Choroid plexus epithelial cell (primary cell): Measurements from ENCODE around the gene IL27RA.

Experiments
- DNase-seq: peaks from one replicate; pipeline ENCODE4 v3.0.0-alpha.2; 2010; ENCODE audit warnings: low read depth
- H3K4me3 ChIP-seq: 2 replicates; pipeline ENCODE4 v1.5.1; 2011; ENCODE audit warnings: low read depth, mild to moderate bottlenecking, control low read depth, low read length, moderate library complexity
- TF ChIP-seq, protein P1 (sequence below): conservative IDR thresholded peaks from 2 replicates; pipeline ENCODE4 v1.5.1; 2011; ENCODE audit warnings: low read depth, mild to moderate bottlenecking, control low read depth, inconsistent platforms, low read length, moderate library complexity

Gene IL27RA

DNA sequence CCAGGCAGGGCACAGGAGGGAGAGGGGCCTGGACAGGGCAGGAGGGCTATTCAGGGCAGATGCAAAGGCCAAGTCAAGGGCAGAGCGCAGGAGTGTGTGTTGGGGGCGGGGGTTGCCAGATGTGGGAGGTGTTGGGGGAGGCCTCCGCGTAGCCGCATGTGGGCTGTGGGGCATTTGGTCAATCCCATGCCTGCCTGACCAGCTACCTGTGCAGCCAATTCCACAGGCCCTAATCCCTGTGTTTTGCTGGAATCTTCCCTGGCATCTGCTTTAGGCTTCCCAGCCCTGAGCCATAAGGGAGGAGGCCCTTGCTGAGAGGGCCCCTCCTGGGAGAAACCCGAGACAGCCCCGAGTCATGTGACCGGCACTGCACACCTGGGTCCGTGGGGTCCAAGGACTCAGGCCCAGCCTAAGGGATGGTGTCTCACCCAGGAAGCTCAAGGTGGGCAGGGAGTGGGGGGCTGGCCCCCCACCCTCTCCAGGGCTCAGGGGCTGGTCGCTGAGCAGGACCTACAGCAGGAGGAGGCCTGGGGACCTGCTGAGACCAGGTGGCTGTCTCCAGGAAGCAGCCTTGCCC lies 45.7 kb upstream of the IL27RA start:
- no peak for DNase-seq

DNA sequence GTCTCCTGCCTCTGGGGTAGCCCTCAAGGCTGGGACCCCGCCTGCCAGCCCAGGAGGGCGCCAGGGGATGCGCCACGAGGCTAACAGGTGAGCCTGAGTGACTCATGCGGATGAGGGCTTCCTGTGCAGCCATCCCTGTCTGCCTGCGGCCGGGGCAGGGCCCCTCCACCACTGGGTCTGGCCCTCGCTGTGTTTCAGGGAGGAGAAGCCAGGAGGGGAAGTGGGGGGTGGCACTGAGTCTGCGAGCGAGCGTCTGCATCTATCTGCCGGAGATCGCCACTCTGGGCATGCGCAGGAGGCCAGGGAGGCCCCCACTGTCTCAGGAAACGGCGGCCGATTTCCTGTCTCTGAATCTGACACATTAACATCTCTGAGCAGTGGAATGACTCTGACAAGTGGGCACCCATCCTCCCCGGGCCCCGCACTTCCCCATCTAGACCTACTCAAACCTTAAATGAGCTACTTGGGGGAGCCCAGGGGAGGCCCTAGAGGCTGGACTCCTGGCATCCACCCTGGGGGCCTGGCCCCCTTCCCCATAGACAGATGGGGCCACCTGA lies 45.1 kb upstream of the IL27RA start:
- peak overlapping the region; percentile 40 for H3K4me3 ChIP-seq
- TF ChIP-seq, protein P1, sequence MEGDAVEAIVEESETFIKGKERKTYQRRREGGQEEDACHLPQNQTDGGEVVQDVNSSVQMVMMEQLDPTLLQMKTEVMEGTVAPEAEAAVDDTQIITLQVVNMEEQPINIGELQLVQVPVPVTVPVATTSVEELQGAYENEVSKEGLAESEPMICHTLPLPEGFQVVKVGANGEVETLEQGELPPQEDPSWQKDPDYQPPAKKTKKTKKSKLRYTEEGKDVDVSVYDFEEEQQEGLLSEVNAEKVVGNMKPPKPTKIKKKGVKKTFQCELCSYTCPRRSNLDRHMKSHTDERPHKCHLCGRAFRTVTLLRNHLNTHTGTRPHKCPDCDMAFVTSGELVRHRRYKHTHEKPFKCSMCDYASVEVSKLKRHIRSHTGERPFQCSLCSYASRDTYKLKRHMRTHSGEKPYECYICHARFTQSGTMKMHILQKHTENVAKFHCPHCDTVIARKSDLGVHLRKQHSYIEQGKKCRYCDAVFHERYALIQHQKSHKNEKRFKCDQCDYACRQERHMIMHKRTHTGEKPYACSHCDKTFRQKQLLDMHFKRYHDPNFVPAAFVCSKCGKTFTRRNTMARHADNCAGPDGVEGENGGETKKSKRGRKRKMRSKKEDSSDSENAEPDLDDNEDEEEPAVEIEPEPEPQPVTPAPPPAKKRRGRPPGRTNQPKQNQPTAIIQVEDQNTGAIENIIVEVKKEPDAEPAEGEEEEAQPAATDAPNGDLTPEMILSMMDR = no peak
- peak; percentile 78 for DNase-seq

More for the DNA sequence above, 45.7 kb upstream of the IL27RA start:
- no peak overlapping the region for H3K4me3 ChIP-seq
- TF ChIP-seq, protein P1 = no peak

DNA sequence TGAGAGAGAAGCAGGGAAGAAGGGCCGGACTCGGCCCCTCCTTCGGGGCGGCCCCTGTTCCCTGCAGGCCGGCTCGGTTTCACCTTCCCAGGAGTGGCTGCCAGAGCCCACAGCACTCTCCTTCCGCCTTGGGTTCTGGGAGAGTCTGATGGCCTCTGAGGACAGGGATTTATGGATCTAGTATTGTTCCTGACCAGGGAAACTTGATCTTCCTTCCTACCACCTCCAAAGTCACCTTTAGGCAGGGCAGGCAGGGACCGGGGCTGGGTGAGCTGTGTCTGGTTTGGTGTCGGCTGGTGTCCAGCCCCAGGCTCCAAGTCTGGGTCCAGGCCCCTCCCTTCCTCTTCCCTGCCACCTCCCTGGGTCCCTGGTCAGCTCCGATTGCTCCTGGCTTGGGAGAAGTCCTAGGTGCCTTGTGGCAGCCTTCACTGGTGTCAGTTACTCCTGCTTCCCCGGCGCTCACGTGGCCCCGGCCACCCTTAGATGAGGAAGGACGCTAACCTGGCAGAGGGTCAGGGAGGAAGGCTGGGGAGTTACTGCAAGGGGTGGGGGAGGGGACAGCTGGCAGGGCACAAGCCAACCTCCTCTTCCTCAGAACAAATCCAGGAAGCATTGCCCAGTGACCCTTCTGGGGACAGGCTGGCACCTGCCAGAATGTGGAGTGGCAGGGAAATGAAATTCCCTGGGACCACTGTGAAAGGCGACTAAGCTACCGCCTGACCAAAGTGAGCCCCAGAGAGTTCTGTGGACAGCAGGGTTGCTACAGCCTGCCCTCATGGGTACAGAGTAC lies 44.3 kb upstream of the IL27RA start:
- TF ChIP-seq, protein P1 = no peak
- H3K4me3 ChIP-seq = no peak overlapping the region
- DNase-seq = no peak

DNA sequence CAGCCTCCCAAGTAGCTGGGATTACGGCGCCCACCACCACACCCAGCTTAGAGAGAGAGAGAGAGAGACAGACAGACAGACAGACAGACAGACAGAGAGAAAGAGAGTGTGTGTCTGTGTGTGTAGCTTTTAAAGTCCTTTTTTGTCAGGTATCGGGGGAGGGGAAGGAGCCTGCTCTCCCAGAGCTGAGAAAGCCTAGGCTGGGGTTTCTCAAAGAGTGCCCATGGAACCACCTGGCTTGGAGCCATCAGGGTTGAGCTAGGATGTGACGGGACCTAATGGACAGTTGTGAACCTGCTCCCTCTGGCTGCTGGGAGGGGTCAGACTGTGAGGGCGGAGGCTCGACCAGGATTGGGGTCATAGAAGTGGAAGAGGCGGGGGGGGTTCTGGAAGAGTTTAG lies 42.1 kb upstream of the IL27RA start:
- no peak overlapping the region for H3K4me3 ChIP-seq
- no peak for DNase-seq
- TF ChIP-seq, protein P1 = no peak

DNA sequence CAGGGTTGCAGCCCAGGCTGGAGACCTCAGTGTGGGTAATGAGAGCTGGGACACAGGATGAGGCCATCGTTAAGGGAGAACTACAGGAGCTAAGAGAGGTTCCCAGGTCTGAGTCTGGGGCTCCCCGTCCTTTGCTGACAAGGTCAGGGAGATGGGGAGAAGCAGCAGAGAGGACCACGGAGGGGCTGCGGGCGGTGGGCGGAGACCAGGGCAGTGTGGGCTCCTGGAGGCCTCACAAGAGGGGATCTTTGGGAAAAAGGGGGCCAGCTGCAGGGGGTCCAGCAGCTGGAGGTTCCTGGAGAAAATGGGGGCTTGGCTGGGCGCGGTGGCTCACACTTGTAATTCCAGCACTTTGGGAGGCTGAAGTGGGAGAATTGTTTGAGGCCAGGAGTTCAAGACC lies 41.5 kb upstream of the IL27RA start:
- no peak overlapping the region for H3K4me3 ChIP-seq
- no peak for DNase-seq
- TF ChIP-seq, protein P1 = no peak

DNA sequence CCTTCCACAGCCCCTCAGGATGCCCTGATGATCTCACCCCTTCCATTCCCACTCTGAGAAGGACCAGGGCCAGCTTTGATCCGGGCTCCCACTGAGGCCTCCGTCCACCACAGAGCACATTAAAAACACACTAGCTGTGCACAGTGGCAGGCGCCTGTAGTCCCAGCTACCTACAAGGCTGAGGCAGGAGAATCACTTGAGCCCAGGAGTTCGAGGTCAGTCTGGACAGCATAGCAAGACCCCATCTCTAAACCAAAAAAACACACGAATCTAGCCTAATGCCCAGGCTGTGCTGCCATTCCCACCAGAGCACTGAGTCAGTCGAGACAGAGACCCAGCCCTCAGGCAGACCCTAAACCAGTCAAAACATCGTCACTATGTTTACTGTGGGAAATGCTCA lies 39.5 kb upstream of the IL27RA start:
- no peak overlapping the region for H3K4me3 ChIP-seq
- no peak for DNase-seq
- TF ChIP-seq, protein P1 = no peak
